Measurements from ENCODE around the gene HNRNPUL1.

DNA sequence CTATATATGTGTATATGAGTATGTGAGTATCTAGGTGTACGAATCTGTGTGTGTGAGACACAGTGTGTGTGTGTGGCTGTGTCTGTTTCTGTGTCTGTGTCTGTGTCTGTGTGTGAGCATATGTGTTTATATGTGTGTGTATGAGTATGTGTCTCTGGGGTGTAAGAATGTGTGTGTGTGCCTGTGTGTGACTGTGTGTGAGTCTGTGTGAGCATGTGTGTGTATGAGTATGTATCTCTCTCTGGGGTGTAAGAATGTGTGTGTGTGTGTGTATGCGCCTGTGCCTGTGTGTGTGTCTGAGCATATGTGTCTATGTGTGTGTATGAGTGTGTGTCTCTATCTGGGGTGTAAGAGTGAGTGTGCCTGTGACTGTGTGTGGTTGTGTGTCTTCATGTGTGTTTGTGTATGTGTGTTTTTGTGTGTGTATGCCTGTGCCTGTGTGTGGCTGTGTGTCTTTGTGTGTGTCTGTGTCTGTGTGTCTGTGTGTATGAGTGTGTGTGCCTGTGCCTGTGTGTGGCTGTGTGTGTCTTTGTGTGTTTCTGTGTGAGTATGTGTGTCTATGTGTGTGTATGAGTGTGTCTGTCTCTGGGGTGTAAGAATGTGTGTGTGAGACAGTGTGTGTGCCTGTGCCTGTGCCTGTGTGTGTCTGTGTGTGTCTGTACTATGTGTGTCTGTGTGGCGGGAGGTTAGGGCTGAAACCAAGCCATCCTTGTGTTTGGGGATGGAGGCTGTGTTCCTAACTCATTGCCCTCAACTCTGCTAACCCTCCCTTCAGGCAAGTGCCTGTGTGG lies 33.9 kb upstream of the HNRNPUL1 start:
- TF ChIP-seq, protein P1, sequence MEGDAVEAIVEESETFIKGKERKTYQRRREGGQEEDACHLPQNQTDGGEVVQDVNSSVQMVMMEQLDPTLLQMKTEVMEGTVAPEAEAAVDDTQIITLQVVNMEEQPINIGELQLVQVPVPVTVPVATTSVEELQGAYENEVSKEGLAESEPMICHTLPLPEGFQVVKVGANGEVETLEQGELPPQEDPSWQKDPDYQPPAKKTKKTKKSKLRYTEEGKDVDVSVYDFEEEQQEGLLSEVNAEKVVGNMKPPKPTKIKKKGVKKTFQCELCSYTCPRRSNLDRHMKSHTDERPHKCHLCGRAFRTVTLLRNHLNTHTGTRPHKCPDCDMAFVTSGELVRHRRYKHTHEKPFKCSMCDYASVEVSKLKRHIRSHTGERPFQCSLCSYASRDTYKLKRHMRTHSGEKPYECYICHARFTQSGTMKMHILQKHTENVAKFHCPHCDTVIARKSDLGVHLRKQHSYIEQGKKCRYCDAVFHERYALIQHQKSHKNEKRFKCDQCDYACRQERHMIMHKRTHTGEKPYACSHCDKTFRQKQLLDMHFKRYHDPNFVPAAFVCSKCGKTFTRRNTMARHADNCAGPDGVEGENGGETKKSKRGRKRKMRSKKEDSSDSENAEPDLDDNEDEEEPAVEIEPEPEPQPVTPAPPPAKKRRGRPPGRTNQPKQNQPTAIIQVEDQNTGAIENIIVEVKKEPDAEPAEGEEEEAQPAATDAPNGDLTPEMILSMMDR (IDR thresholded peaks at IDR 0.05; ENCODE audit: control extremely low read depth in 1 of 3, insufficient read depth in 1 of 3, low read depth in 1 of 3, low read length in 3 of 3), result no peak
- TF ChIP-seq, protein P2, sequence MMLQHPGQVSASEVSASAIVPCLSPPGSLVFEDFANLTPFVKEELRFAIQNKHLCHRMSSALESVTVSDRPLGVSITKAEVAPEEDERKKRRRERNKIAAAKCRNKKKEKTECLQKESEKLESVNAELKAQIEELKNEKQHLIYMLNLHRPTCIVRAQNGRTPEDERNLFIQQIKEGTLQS (IDR thresholded peaks at IDR 0.05; ENCODE audit: insufficient read depth, low read depth, low read length), result no peak
- TF ChIP-seq EZH2 (IDR thresholded peaks at IDR 0.05; ENCODE audit: low read depth, low read length, severe bottlenecking), result no peak
- TF ChIP-seq YY1 (IDR thresholded peaks at IDR 0.05; ENCODE audit: low read depth, low read length), result no peak
- TF ChIP-seq CHD1 (IDR thresholded peaks at IDR 0.05; ENCODE audit: low read depth, low read length), result no peak
- TF ChIP-seq, protein P3, sequence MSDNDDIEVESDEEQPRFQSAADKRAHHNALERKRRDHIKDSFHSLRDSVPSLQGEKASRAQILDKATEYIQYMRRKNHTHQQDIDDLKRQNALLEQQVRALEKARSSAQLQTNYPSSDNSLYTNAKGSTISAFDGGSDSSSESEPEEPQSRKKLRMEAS (IDR thresholded peaks at IDR 0.05), result no peak
- TF ChIP-seq NRF1 (IDR thresholded peaks at IDR 0.05; ENCODE audit: low read depth, low read length), result no peak
- TF ChIP-seq TEAD4 (IDR thresholded peaks at IDR 0.05; ENCODE audit: low read depth, low read length), result no peak
- no peak for TF ChIP-seq EP300 (IDR thresholded peaks at IDR 0.05; ENCODE audit: borderline replicate concordance in 1 of 2, low read depth in 2 of 2, low read length in 2 of 2)
- TF ChIP-seq RAD21 (IDR thresholded peaks at IDR 0.05 in 1 of 2, conservative IDR thresholded peaks at IDR 0.05 in 1 of 2; ENCODE audit: low read depth in 2 of 2, low read length in 2 of 2), result no peak
- no peak for TF ChIP-seq CEBPB (IDR thresholded peaks at IDR 0.05; ENCODE audit: low read depth, low read length)
- TF ChIP-seq SP2 (IDR thresholded peaks at IDR 0.05; ENCODE audit: low read length), result no peak
- no peak for TF ChIP-seq SUZ12 (IDR thresholded peaks at IDR 0.05; ENCODE audit: low read length)
- no peak for TF ChIP-seq TAF1 (IDR thresholded peaks at IDR 0.05; ENCODE audit: low read depth, low read length)
